Astrocyte (in vitro differentiated cells and primary cell): ENCODE measurements around the gene SLC22A4.

Experiments
- CTCF ChIP-seq: IDR thresholded peaks from 2 replicates; pipeline ENCODE4 v1.5.1; 2011; ENCODE audit warnings: low read depth, mild to moderate bottlenecking, inconsistent platforms, low read length, moderate library complexity; ENCODE audit not compliant: insufficient read depth
- EZH2 ChIP-seq: IDR thresholded peaks from 2 replicates; pipeline ENCODE4 v1.6.1; 2012; ENCODE audit warnings: mild to moderate bottlenecking, low read length, inconsistent platforms; ENCODE audit not compliant: insufficient read depth

DNA sequence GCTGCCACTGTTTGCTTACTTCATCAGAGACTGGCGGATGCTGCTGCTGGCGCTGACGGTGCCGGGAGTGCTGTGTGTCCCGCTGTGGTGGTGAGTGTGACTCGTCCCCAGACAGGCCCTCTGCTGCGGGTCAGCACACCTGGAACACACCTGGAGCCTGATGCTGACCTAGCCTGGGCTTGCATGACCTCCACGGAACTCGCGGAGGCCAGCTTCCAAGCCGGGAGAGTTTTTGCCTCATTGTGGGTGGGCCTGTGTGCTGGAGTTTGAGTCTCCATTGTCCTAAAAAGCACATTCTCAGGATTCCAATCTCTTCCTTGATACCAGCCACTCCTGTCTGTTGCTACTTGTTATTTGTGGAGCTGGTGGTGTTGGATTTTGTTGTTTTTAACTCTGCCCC lies 28.1 kb downstream of the SLC22A4 start:
- TF ChIP-seq CTCF (no peak), EZH2 (no peak)
